Neural cell (in vitro differentiated cells): ENCODE results near the gene CKAP5. TPM values are rescaled to one million over a fixed set of nuclear protein-coding genes. Genes with fewer than 3 reads are reported as not detected.

Experiments
- H2AFZ ChIP-seq: fragments of 200-600, 300-800 bp; sonication (generic), shearing (Covaris generic); 2 replicates; pipeline ENCODE4 v1.6.0; 2014; ENCODE audit warnings: low read depth, mild to moderate bottlenecking, antibody characterized with exemption, low read length, moderate library complexity
- H3F3A ChIP-seq: fragments of 200-600 bp; shearing (Covaris generic); 2 replicates; pipeline ENCODE4 v1.6.1; 2016; ENCODE audit warnings: mild to moderate bottlenecking, moderate library complexity, mixed read lengths, antibody characterized with exemption, low read length; ENCODE audit not compliant: insufficient read depth, poor library complexity, severe bottlenecking
- H3K27ac ChIP-seq: fragments of 200-600, 300-800 bp; sonication (generic), shearing (Covaris generic); 2 replicates; pipeline ENCODE4 v1.5.1; 2014; ENCODE audit warnings: mild to moderate bottlenecking, low read length, moderate library complexity
- H3K27me3 ChIP-seq: fragments of 300-800, 200-600 bp; sonication (generic), shearing (Covaris generic); 2 replicates; pipeline ENCODE4 v1.6.0; 2014; ENCODE audit warnings: mild to moderate bottlenecking, low read depth, low read length, moderate library complexity; ENCODE audit not compliant: insufficient read depth
- H3K36me3 ChIP-seq: fragments of 300-800, 200-600 bp; sonication (generic), shearing (Covaris generic); 2 replicates; pipeline ENCODE4 v1.5.1; 2014; ENCODE audit warnings: mild to moderate bottlenecking, antibody characterized with exemption, low read length, moderate library complexity; ENCODE audit not compliant: insufficient read depth
- H3K4me2 ChIP-seq: fragments of 300-800, 200-600 bp; sonication (generic), shearing (Covaris generic); 2 replicates; pipeline ENCODE4 v1.6.0; 2014; ENCODE audit warnings: mild to moderate bottlenecking, low read length
- H3K4me3 ChIP-seq: fragments of 300-800, 200-600 bp; sonication (generic), shearing (Covaris generic); 2 replicates; pipeline ENCODE4 v1.5.1; 2014; ENCODE audit warnings: mild to moderate bottlenecking, low read length, moderate library complexity
- H3K79me2 ChIP-seq: fragments of 200-600 bp; shearing (Covaris generic); replicated peaks from 2 replicates; pipeline ENCODE4 v1.6.0; 2014; ENCODE audit warnings: mild to moderate bottlenecking, low read length, moderate library complexity; ENCODE audit not compliant: insufficient read depth
- H3K9ac ChIP-seq: fragments of 300-800, 200-600 bp; sonication (generic), shearing (Covaris generic); 2 replicates; pipeline ENCODE4 v1.6.1; 2016; ENCODE audit warnings: mild to moderate bottlenecking, low read length, mixed read lengths
- H3K9me2 ChIP-seq: fragments of 200-600 bp; shearing (Covaris generic); 2 replicates; pipeline ENCODE4 v1.6.1; 2016; ENCODE audit warnings: mild to moderate bottlenecking, low read length, mixed read lengths; ENCODE audit not compliant: insufficient read depth
- H3K9me3 ChIP-seq: fragments of 200-600, 300-800 bp; sonication (generic), shearing (Covaris generic); 2 replicates; pipeline ENCODE4 v1.6.1; 2016; ENCODE audit warnings: mild to moderate bottlenecking, mixed run types, low read length, moderate library complexity, mixed read lengths
- H4K20me1 ChIP-seq: fragments of 200-600 bp; shearing (Covaris generic); 2 replicates; pipeline ENCODE4 v1.6.1; 2016; ENCODE audit warnings: mild to moderate bottlenecking, mixed run types; ENCODE audit not compliant: insufficient read depth
- EP300 ChIP-seq: fragments of 450-650 bp; conservative IDR thresholded peaks from 2 replicates; pipeline ENCODE4 v1.6.1; 2014; ENCODE audit warnings: antibody characterized with exemption, mild to moderate bottlenecking, moderate library complexity; ENCODE audit not compliant: poor library complexity, severe bottlenecking
- EZH2 ChIP-seq: fragments of 200-600, 300-800 bp; shearing (Covaris generic), sonication (generic); IDR thresholded peaks from 2 replicates; pipeline ENCODE4 v1.6.1; 2014; ENCODE audit warnings: antibody characterized with exemption, low read length, borderline replicate concordance, mild to moderate bottlenecking; ENCODE audit not compliant: insufficient read depth, poor library complexity, severe bottlenecking
- MXI1 ChIP-seq: fragments of 450-650 bp; conservative IDR thresholded peaks from 2 replicates; pipeline ENCODE4 v1.6.1; 2014; ENCODE audit warnings: antibody characterized with exemption, mild to moderate bottlenecking; ENCODE audit not compliant: poor library complexity, severe bottlenecking
- POLR2AphosphoS5 ChIP-seq: IDR thresholded peaks from 2 replicates; pipeline ENCODE4 v1.6.1; 2012
- RAD21 ChIP-seq: fragments of 450-650 bp; conservative IDR thresholded peaks from 2 replicates; pipeline ENCODE4 v1.6.1; 2014; ENCODE audit warnings: antibody characterized with exemption, mild to moderate bottlenecking, moderate library complexity
- SMC3 ChIP-seq: fragments of 450-650 bp; conservative IDR thresholded peaks from 2 replicates; pipeline ENCODE4 v1.6.1; 2014; ENCODE audit warnings: antibody characterized with exemption, mild to moderate bottlenecking, moderate library complexity; ENCODE audit not compliant: poor library complexity
- TAF1 ChIP-seq: IDR thresholded peaks from 2 replicates; pipeline ENCODE4 v1.6.1; 2012; ENCODE audit warnings: low read depth
- polyA plus RNA-seq: library from polyadenylated mRNA; depleted of rRNA; stranded (reverse); fragments of >200 nt; gene quantifications from 2 replicates; pipeline ENCODE4 v1.2.3, GENCODE V29; 2014
- small RNA-seq, 3 experiments: library from RNA; depleted of rRNA; stranded (forward); fragments of <200 nt; gene quantifications; one replicate each; pipeline ENCODE3, GENCODE V24; 2012
- TF ChIP-seq, protein P1 (sequence below): fragments of 450-650 bp; IDR thresholded peaks from 2 replicates; pipeline ENCODE4 v1.5.1; 2014; ENCODE audit warnings: antibody characterized with exemption, mild to moderate bottlenecking, moderate library complexity; ENCODE audit not compliant: poor library complexity, severe bottlenecking
- TF ChIP-seq, protein P2 (sequence below): IDR thresholded peaks from 2 replicates; pipeline ENCODE4 v1.6.1; 2012; ENCODE audit warnings: borderline replicate concordance

CKAP5 gene
- polyA plus RNA-seq, 1 donor from 2014 or later: 90.3 TPM

DNA sequence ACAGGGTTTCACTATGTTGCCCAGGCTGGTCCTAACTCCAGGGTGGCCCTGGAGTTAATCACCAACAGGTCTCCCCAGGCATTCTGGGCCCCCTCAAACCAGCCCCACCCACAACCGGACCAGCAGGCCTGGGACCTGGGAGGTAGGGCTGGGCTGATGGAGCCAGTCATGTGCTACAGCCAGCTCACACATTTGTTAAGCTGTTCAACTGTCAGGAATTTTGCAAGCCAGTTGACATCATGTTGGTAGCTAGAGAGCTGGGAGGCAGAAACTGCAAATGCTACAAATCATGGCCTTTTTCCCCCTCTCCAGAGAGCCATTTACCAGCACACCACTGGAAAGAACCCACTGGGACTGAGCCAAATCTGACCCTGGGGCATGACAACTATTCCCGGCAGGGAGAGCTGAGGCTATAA lies 152.5 kb downstream of the CKAP5 start:
- no peaks in the 10 kb centered on the region for H3K9me3 ChIP-seq
- H3K4me3 ChIP-seq: no peak overlapping the region
- H2AFZ ChIP-seq: no peak overlapping the region
- H3K27me3 ChIP-seq: no peaks in the 10 kb centered on the region
- TF ChIP-seq EZH2 (no peak), EP300 (no peak), POLR2AphosphoS5 (no peak), SMC3 (no peak), RAD21 (no peak), TAF1 (no peak), MXI1 (no peak)
- TF ChIP-seq, protein P1, sequence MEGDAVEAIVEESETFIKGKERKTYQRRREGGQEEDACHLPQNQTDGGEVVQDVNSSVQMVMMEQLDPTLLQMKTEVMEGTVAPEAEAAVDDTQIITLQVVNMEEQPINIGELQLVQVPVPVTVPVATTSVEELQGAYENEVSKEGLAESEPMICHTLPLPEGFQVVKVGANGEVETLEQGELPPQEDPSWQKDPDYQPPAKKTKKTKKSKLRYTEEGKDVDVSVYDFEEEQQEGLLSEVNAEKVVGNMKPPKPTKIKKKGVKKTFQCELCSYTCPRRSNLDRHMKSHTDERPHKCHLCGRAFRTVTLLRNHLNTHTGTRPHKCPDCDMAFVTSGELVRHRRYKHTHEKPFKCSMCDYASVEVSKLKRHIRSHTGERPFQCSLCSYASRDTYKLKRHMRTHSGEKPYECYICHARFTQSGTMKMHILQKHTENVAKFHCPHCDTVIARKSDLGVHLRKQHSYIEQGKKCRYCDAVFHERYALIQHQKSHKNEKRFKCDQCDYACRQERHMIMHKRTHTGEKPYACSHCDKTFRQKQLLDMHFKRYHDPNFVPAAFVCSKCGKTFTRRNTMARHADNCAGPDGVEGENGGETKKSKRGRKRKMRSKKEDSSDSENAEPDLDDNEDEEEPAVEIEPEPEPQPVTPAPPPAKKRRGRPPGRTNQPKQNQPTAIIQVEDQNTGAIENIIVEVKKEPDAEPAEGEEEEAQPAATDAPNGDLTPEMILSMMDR: no peak
- TF ChIP-seq, protein P2, sequence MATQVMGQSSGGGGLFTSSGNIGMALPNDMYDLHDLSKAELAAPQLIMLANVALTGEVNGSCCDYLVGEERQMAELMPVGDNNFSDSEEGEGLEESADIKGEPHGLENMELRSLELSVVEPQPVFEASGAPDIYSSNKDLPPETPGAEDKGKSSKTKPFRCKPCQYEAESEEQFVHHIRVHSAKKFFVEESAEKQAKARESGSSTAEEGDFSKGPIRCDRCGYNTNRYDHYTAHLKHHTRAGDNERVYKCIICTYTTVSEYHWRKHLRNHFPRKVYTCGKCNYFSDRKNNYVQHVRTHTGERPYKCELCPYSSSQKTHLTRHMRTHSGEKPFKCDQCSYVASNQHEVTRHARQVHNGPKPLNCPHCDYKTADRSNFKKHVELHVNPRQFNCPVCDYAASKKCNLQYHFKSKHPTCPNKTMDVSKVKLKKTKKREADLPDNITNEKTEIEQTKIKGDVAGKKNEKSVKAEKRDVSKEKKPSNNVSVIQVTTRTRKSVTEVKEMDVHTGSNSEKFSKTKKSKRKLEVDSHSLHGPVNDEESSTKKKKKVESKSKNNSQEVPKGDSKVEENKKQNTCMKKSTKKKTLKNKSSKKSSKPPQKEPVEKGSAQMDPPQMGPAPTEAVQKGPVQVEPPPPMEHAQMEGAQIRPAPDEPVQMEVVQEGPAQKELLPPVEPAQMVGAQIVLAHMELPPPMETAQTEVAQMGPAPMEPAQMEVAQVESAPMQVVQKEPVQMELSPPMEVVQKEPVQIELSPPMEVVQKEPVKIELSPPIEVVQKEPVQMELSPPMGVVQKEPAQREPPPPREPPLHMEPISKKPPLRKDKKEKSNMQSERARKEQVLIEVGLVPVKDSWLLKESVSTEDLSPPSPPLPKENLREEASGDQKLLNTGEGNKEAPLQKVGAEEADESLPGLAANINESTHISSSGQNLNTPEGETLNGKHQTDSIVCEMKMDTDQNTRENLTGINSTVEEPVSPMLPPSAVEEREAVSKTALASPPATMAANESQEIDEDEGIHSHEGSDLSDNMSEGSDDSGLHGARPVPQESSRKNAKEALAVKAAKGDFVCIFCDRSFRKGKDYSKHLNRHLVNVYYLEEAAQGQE: no peak
- no peaks in the 10 kb centered on the region for H4K20me1 ChIP-seq
- H3K79me2 ChIP-seq: peaks cover under 1% of the 10 kb centered on the region
- no peak overlapping the region for H3K27ac ChIP-seq
- no peak overlapping the region for H3K4me2 ChIP-seq
- no peaks in the 10 kb centered on the region for H3K9me2 ChIP-seq
- H3F3A ChIP-seq: no peaks in the 10 kb centered on the region
- no peaks in the 10 kb centered on the region for H3K36me3 ChIP-seq
- no peak overlapping the region for H3K9ac ChIP-seq

Small RNA genes lying within 50 kb of the gene (small RNA-seq; reads per million reads assigned to genes)
- 0.08 to 6.1 (median 4.0) reads per million in 3 experiments for gene MIR5582
- 0 reads per million in 3 experiments for gene RF00573
- 442 to 566 (median 501) reads per million in 3 experiments for gene SNORD67

Other genes starting within 250 kb of the CKAP5 start
- 5.4 and 9.5 TPM in 2 replicates for gene HARBI1, start 229.1 kb downstream of the CKAP5 start, polyA plus RNA-seq
- gene ATG13, start 228.7 kb downstream of the CKAP5 start, polyA plus RNA-seq: 21.1 and 28.5 TPM in 2 replicates
- 8.9 and 9.3 TPM in 2 replicates for gene ARHGAP1, start 145.7 kb downstream of the CKAP5 start, polyA plus RNA-seq
- gene ZNF408, start 145.2 kb downstream of the CKAP5 start, polyA plus RNA-seq: 9.1 and 15.5 TPM in 2 replicates
- 0.40 and 0.94 TPM in 2 replicates for gene F2, start 127.1 kb downstream of the CKAP5 start, polyA plus RNA-seq
- gene LRP4, start 72.3 kb upstream of the CKAP5 start, polyA plus RNA-seq: 0.18 TPM in 1 of 2 replicates, not detected in the other
- 46.4 and 64.3 TPM in 2 replicates for gene CSTPP1, start 90.5 kb upstream of the CKAP5 start, polyA plus RNA-seq